Ishikawa (cell line): ENCODE results near the gene ARAF.

Experiments used
- CEBPB ChIP-seq: IDR thresholded peaks from 2 replicates; pipeline ENCODE4 v1.6.1; 2012
- CREB1 ChIP-seq: IDR thresholded peaks from 2 replicates; pipeline ENCODE4 v1.6.1; 2012; ENCODE audit warnings: low read depth
- EGR1 ChIP-seq: IDR thresholded peaks from 2 replicates; pipeline ENCODE4 v1.6.1; 2012
- EP300 ChIP-seq: IDR thresholded peaks from 2 replicates; pipeline ENCODE4 v1.6.1; 2012; ENCODE audit warnings: borderline replicate concordance
- FOXM1 ChIP-seq: IDR thresholded peaks from 2 replicates; pipeline ENCODE4 v1.6.1; 2012; ENCODE audit warnings: low read depth, borderline replicate concordance
- MAX ChIP-seq: IDR thresholded peaks from 2 replicates; pipeline ENCODE4 v1.6.1; 2012
- NFIC ChIP-seq: IDR thresholded peaks from 2 replicates; pipeline ENCODE4 v1.6.1; 2012
- RAD21 ChIP-seq: IDR thresholded peaks from 2 replicates; pipeline ENCODE4 v1.6.1; 2012; ENCODE audit warnings: low read depth
- REST ChIP-seq: IDR thresholded peaks from 2 replicates; pipeline ENCODE4 v1.6.1; 2012; ENCODE audit warnings: low read depth, mild to moderate bottlenecking
- TAF1 ChIP-seq: IDR thresholded peaks from 2 replicates; pipeline ENCODE4 v1.6.1; 2012; ENCODE audit warnings: low read depth, mild to moderate bottlenecking
- TCF12 ChIP-seq: IDR thresholded peaks from 2 replicates; pipeline ENCODE4 v1.6.1; 2012; ENCODE audit warnings: low read depth
- TEAD4 ChIP-seq: IDR thresholded peaks from 2 replicates; pipeline ENCODE4 v1.6.1; 2012
- USF1 ChIP-seq: IDR thresholded peaks from 2 replicates; pipeline ENCODE4 v1.6.1; 2012
- YY1 ChIP-seq: IDR thresholded peaks from 2 replicates; pipeline ENCODE4 v1.6.1; 2012; ENCODE audit warnings: low read depth
- ZBTB7A ChIP-seq: IDR thresholded peaks from 2 replicates; pipeline ENCODE4 v1.6.1; 2012; ENCODE audit warnings: low read depth

Gene ARAF

DNA sequence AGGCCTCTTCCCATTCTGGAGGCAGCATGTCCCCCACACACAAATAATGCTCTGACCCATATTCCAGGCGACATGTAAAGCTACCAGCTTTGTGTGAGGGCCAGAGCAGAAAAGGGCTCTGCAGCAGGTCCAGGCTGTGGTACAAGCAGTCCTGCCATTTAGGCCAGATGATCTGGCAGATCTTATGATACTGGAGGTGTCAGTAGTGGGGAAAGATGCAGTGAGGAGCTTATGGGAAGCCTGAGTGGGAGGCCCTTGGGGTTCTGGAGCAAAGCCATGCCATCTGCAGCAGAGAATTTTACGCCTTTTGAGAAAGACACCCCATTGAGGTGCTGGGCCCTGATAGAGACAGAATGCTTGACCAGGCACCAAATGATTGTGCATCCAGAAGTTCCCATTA is 50.9 kb downstream of the ARAF start:
- TF ChIP-seq ZBTB7A: no peak
- no peak for TF ChIP-seq CEBPB
- TF ChIP-seq NFIC: no peak
- no peak for TF ChIP-seq YY1
- TF ChIP-seq REST: no peak
- no peak for TF ChIP-seq USF1
- TF ChIP-seq TCF12: no peak
- no peak for TF ChIP-seq TEAD4

GRCh38 chrX:47612418-47612817 is 51.4 kb downstream of the ARAF start:
- TF ChIP-seq TCF12 (no peak), TEAD4 (no peak), EP300 (no peak), TAF1 (no peak), REST (no peak), USF1 (no peak), CEBPB (no peak), MAX (no peak), RAD21 (no peak)

DNA sequence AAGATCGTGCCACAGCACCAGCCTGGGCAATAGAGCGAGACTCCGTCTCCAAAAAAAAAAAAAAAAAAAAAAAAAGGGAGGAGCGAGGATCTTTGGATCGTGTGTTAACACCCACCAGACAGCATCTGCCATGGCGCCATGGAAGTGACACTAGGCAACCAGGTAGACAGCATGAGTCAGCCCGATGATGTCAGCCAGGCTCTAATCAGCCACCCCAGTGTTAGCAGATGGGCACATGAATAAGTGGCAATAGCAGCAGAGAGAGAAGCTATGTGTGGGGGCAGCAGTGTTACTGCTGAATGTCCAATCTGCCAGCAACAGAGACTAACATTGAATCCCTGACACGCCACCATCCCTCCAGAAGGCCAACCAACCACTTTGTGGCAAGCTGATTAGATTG is 52.1 kb downstream of the ARAF start:
- no peak for TF ChIP-seq USF1
- TF ChIP-seq TCF12: no peak
- TF ChIP-seq CEBPB: no peak
- TF ChIP-seq ZBTB7A: no peak
- no peak for TF ChIP-seq EP300
- no peak for TF ChIP-seq FOXM1
- no peak for TF ChIP-seq RAD21
- TF ChIP-seq CREB1: no peak
- no peak for TF ChIP-seq REST
- TF ChIP-seq TEAD4: no peak
- TF ChIP-seq TAF1: no peak
- TF ChIP-seq EGR1: no peak
- no peak for TF ChIP-seq YY1
- no peak for TF ChIP-seq NFIC
- no peak for TF ChIP-seq MAX

DNA sequence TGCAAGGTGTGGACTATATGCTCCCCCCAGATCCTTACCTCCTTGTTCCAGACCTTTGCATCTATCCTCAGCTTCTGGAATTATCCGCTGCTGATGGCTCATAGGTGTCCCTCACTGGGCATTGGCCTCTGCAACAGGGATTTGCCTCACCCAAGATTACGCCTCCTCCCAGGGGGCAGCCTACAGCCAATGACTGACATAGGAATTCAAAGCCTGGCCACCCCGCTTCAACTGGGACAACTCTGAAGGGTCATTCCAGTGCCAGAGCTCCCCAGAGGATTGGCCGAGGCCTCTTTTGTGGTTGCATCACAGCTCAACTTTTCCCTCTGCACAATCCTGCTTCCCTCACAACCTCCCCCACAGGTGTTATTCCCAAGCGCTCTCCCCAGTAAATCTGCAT is 53.6 kb downstream of the ARAF start:
- TF ChIP-seq NFIC (no peak), TEAD4 (no peak), REST (no peak), CEBPB (no peak), TCF12 (no peak), MAX (no peak), USF1 (no peak), YY1 (no peak), TAF1 (no peak), EP300 (no peak), EGR1 (no peak), ZBTB7A (no peak), FOXM1 (no peak), RAD21 (no peak), CREB1 (no peak)
